ENCODE results near the gene ANXA4. TPM values are rescaled to one million over a fixed set of nuclear protein-coding genes. Genes with fewer than 3 reads are reported as not detected.
"Not testable (repeated sequence)": the region's sequence is repeated elsewhere in the genome, so short reads cannot be mapped to it uniquely, and the experiment has no call there.

Gene ANXA4
- polyA plus RNA-seq, 2 of the 4 experiments (the other 2 are of a cell fraction) = 341 to 554 TPM

DNA sequence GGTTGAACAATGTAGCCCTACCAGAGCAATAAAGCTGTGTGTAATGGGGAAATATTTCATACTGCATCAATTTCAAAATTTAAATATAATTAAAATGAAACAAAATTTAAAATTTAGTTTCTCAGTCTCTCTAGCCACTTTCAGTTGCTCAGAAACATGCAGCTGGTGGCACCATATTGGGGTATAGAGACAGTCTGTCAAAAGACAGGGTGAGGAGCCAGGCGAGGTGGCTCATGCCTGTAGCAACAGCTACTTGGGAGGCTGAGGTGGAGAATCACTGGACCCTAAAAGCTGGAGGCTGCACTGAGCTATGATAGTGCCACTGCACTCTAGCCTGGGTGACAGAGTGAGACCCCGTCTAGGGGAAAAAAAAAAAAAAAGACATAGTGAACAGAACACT lies 20.1 kb downstream of the ANXA4 start:
- 98% methylated on average over 2 of the region's 2 CpGs for WGBS (ENCODE audit: missing lambda C conversion rate)
- ChIA-PET CTCF (interaction anchor here (0.6 to 2.6 kb wide), 8 partner anchors 9 to 54 kb away, joined by 3 to 22 read pairs (median 5); partner anchors contain the start of gene ANXA4), POLR2A (interaction anchor here (0.6 to 1.7 kb wide), 4 partner anchors 10 to 55 kb away, joined by 3 to 11 read pairs (median 3); partner anchors contain the start of gene ANXA4)
- Histone ChIP-seq H3K4me3 (no peak overlapping the region), H3K4me1 (peaks cover 88% of the 10 kb centered on the region), H3K27ac (peak overlapping the region in 1 of 2 experiments; percentile 62; a peak in 3 of 6 replicates), H3K4me2 (no peak overlapping the region), H3K9me3 (no peaks in the 10 kb centered on the region)
- peak; percentile 74; the same call in 1 of the 2 replicates for TF ChIP-seq POLR2AphosphoS2 (conservative IDR thresholded peaks at IDR 0.05; ENCODE audit: low read length)
- no peak for TF ChIP-seq FOSL2 (IDR thresholded peaks at IDR 0.05)
- no peak for TF ChIP-seq FOSL2 (CRISPR knock-in tag; IDR thresholded peaks at IDR 0.05)
- no peak for TF ChIP-seq FOXS1 (CRISPR knock-in tag; IDR thresholded peaks at IDR 0.05)
- ATAC-seq = no peak
- no peak for DNase-seq (ENCODE audit: low read depth in 1 of 2, low spot score in 1 of 2)
- FAIRE-seq = no peak

DNA sequence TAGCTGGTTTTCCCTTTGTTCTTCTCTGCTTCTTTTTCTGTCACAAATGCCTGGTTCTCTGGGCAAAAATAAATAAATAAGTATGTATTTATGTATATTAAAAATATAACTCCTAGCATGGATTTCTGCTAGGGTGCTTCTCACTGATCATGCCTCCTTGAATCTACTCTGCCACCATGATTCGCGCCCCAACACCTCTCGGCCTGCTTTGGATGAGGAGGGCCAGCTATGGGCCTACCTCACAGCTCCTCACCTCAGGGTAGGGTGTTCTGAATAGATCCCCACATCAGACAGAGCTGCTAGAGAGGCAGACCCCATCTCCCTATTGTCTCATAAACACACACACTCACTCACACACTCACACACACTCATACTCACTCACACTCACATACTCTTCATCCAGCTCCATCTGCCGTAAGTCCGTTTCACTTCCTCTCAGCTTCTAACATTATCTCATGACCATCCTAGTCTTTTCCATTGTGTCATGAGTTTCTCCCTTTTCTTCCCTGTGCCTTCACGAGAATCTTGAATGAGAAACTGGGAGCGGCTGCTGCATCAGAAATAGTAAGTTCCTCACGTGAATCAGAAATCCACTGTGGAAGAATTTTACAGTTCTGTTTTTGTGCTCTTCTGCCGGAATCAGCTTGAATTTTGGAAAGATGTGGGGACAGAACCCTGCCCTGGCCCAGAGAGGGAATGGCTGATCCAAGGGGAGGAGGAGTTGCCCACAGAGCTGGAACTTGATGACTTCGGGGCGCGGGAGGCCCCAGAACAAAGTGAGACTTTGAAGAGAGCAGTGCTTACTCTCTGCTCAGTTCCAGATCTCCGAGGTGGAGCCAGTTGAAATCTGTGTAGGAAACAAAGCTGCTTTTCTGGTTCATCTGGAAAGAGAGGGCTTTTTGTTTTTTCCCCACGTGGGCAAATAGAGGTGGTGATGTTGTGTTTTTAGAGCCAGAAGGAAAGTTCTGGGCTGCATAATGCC lies 20.9 kb downstream of the ANXA4 start:
- POLR2A ChIA-PET = interaction anchor here (0.6 to 1.7 kb wide), 3 partner anchors 9 to 54 kb away, joined by 3 to 11 read pairs (median 3); partner anchors contain the start of gene ANXA4
- no peak for DNase-seq (ENCODE audit: low read depth in 1 of 2, low spot score in 1 of 2)

DNA sequence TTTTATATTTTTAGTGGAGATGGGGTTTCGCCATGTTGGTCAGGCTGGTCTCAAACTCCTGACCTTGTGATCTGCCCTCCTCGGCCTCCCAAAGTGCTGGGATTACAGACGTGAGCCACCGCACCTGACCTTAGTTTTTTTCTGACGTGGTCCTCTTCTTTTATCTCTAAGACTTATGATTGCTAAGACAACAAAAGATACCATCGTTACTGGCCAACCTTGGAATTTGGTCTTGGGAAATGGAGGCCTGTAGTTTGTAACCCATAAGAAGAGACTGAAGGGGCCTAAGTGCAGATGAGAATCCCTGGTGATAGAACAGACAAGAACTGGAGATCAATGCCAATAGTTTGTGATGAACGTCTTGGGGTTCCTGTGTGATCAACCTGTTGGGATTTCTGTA lies 21.9 kb downstream of the ANXA4 start:
- H3K4me3 ChIP-seq; POLR2A ChIA-PET; H3K9me3 ChIP-seq; FAIRE-seq; ATAC-seq; DNase-seq (ENCODE audit: low read depth in 1 of 2, low spot score in 1 of 2): not testable (repeated sequence)
- Histone ChIP-seq H3K4me1 (peaks cover 88% of the 10 kb centered on the region), H3K4me2 (peak overlapping the region; percentile 21), H3K27ac (peak overlapping the region; percentile 0 to 67; a peak in 4 of 6 replicates)
- WGBS (ENCODE audit: missing lambda C conversion rate) = 90% methylated on average over 7 of the region's 7 CpGs
- CTCF ChIA-PET = interaction anchor here (1.6 to 2.6 kb wide), 3 partner anchors 20 to 53 kb away, joined by 6 to 22 read pairs (median 20); no protein-coding TSS in a partner anchor

More for the DNA sequence above, 20.9 kb downstream of the ANXA4 start:
- peak overlapping the region; percentile 22 to 62; a peak in 5 of 6 replicates for H3K27ac ChIP-seq
- no peak; a peak in 1 of 6 replicates for ATAC-seq
- CTCF ChIA-PET = interaction anchor here (0.9 to 2.6 kb wide), 8 partner anchors 10 to 54 kb away, joined by 3 to 22 read pairs (median 5); partner anchors contain the start of gene ANXA4
- H3K4me3 ChIP-seq = no peak overlapping the region
- H3K4me2 ChIP-seq = no peak overlapping the region
- 95% methylated on average over 14 of the region's 14 CpGs for WGBS (ENCODE audit: missing lambda C conversion rate)
- FAIRE-seq = no peak
- no peak for TF ChIP-seq SREBF2 (IDR thresholded peaks at IDR 0.05)
- no peak for TF ChIP-seq ZNF302 (CRISPR knock-in tag; IDR thresholded peaks at IDR 0.05)
- TF ChIP-seq, protein P1, sequence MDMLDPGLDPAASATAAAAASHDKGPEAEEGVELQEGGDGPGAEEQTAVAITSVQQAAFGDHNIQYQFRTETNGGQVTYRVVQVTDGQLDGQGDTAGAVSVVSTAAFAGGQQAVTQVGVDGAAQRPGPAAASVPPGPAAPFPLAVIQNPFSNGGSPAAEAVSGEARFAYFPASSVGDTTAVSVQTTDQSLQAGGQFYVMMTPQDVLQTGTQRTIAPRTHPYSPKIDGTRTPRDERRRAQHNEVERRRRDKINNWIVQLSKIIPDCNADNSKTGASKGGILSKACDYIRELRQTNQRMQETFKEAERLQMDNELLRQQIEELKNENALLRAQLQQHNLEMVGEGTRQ (IDR thresholded peaks at IDR 0.05) = no peak
- TF ChIP-seq, protein P2, sequence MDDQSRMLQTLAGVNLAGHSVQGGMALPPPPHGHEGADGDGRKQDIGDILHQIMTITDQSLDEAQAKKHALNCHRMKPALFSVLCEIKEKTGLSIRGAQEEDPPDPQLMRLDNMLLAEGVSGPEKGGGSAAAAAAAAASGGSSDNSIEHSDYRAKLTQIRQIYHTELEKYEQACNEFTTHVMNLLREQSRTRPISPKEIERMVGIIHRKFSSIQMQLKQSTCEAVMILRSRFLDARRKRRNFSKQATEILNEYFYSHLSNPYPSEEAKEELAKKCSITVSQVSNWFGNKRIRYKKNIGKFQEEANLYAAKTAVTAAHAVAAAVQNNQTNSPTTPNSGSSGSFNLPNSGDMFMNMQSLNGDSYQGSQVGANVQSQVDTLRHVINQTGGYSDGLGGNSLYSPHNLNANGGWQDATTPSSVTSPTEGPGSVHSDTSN (IDR thresholded peaks at IDR 0.05) = no peak
- TF ChIP-seq, protein P3, sequence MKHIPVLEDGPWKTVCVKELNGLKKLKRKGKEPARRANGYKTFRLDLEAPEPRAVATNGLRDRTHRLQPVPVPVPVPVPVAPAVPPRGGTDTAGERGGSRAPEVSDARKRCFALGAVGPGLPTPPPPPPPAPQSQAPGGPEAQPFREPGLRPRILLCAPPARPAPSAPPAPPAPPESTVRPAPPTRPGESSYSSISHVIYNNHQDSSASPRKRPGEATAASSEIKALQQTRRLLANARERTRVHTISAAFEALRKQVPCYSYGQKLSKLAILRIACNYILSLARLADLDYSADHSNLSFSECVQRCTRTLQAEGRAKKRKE (CRISPR knock-in tag; IDR thresholded peaks at IDR 0.05; ENCODE audit: low read depth) = no peak
- TF ChIP-seq POLR2A (IDR thresholded peaks at IDR 0.05; ENCODE audit: low read length) = no peak
- no peak for TF ChIP-seq GATA3 (IDR thresholded peaks at IDR 0.05; ENCODE audit: borderline replicate concordance)
- TF ChIP-seq FOSB (CRISPR knock-in tag; IDR thresholded peaks at IDR 0.05) = no peak
- H3K4me1 ChIP-seq = peaks cover 88% of the 10 kb centered on the region
- H3K9me3 ChIP-seq = no peaks in the 10 kb centered on the region

DNA sequence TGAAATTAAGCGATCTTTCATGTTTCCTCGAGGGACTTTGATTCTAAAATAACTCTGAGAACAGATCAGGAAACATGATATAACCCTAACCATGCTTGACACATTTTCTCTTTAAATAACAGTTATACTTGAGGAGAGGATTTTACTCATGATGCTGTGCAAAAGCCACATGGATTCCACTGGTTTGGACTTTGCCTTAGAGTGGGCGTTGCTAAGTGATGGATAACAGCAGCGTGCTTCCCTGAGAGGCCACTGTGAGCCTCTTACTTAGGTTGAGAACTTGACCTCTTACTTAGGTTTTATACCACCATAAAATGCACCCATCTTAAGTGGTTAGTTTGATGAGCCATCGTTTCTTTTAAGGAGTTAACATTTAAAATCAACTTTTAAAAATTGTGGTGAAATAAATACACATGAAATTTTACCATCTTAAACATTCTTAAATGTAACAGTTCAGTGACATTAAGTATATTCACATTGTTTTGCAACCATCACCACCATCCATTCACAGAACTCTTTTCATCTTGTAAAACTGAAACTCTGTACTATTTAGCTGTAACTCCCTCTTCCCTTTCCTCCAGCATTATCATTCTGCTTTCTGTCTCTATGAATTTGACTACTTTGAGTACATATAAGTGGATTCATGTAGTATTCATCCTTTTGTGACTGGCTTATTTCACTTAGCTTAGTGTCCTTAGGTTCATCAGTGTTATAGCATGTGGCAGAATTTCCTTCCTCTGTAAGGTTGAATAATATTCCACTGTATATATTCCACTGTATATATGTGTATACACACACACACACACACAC lies 22.6 kb downstream of the ANXA4 start:
- CTCF ChIA-PET = interaction anchor here (0.7 to 1.4 kb wide), 2 partner anchors 15 to 53 kb away, joined by 3 to 4 read pairs; no protein-coding TSS in a partner anchor
- Histone ChIP-seq H3K4me1 (peaks cover 88% of the 10 kb centered on the region), H3K27ac (peak overlapping the region; percentile 0 to 67; a peak in 5 of 6 replicates), H3K9me3 (no peaks in the 10 kb centered on the region), H3K4me3 (no peak overlapping the region), H3K4me2 (peak overlapping the region; percentile 21)
- FAIRE-seq (peak; percentile 74), ATAC-seq (peak; percentile 66 to 68), DNase-seq (ENCODE audit: low read depth in 1 of 2, low spot score in 1 of 2) (peak in 1 of 2 experiments; percentile 68)
- 59% methylated on average over 5 of the region's 5 CpGs for WGBS (ENCODE audit: missing lambda C conversion rate)
- POLR2A ChIA-PET = no interaction called here
- TF ChIP-seq, protein P2 (IDR thresholded peaks at IDR 0.05) = no peak
- TF ChIP-seq JUNB (IDR thresholded peaks at IDR 0.05) = peak; percentile 17; the same call in 1 of the 2 replicates

All from A549 (cell line).